Liver (tissue), 9 donors: ENCODE data around the gene ALKBH5. TPM values are rescaled to one million over a fixed set of nuclear protein-coding genes. Genes with fewer than 3 reads are reported as not detected.

Experiments used
- DNase-seq: peaks from one replicate; pipeline ENCODE4 v3.0.0-alpha.2; 2017; ENCODE audit warnings: low spot score
- H3K27ac ChIP-seq, 2 donors: one replicate each; pipeline ENCODE4 v1.7.0; 2013; ENCODE audit warnings: inconsistent platforms in 2 of 2, low read length in 2 of 2, control low read depth in 1 of 2, low read depth in 1 of 2, mild to moderate bottlenecking in 1 of 2
- H3K27me3 ChIP-seq, 4 donors: one replicate each; pipeline versions ENCODE4 v1.6.1 to v1.7.0; 2013; ENCODE audit warnings: low read length in 3 of 4, inconsistent platforms in 1 of 4, mild to moderate bottlenecking in 1 of 4, moderate library complexity in 1 of 4; ENCODE audit not compliant: control insufficient read depth in 4 of 4, insufficient read depth in 4 of 4
- H3K36me3 ChIP-seq, 4 donors: one replicate each; pipeline versions ENCODE4 v1.6.1 to v1.7.0; 2013; ENCODE audit warnings: low read length in 3 of 4, mild to moderate bottlenecking in 3 of 4, low read depth in 1 of 4, moderate library complexity in 1 of 4; ENCODE audit not compliant: control insufficient read depth in 4 of 4, insufficient read depth in 3 of 4
- H3K4me1 ChIP-seq, 4 donors: one replicate each; pipeline versions ENCODE4 v1.6.1 to v1.7.0; 2013; ENCODE audit warnings: low read length in 3 of 4, mild to moderate bottlenecking in 3 of 4, moderate library complexity in 1 of 4; ENCODE audit not compliant: control insufficient read depth in 4 of 4, insufficient read depth in 4 of 4
- H3K4me3 ChIP-seq, 3 donors: one replicate each; pipeline versions ENCODE4 v1.6.1 to v1.7.0; 2013; ENCODE audit warnings: low read length in 3 of 3, control low read depth in 1 of 3, low read depth in 1 of 3, mild to moderate bottlenecking in 1 of 3
- H3K9ac ChIP-seq, 2 donors: one replicate each; pipeline ENCODE4 v1.7.0; 2013; ENCODE audit warnings: low read length in 2 of 2, mild to moderate bottlenecking in 2 of 2, moderate library complexity in 2 of 2, control low read depth in 1 of 2, low read depth in 1 of 2
- H3K9me3 ChIP-seq, 4 donors: one replicate each; pipeline versions ENCODE4 v1.6.1 to v1.7.0; 2013; ENCODE audit warnings: low read length in 3 of 4; ENCODE audit not compliant: control insufficient read depth in 4 of 4
- EGR1 ChIP-seq, 2 donors: IDR thresholded peaks; 2 replicates each; pipeline ENCODE4 v1.6.1; 2016 to 2018; ENCODE audit warnings: antibody characterized with exemption in 2 of 2, low read depth in 2 of 2
- FOXA1 ChIP-seq: IDR thresholded peaks from 2 replicates; pipeline ENCODE4 v1.6.1; 2016; ENCODE audit warnings: antibody characterized with exemption
- FOXA2 ChIP-seq: IDR thresholded peaks from 2 replicates; pipeline ENCODE4 v1.6.1; 2016; ENCODE audit warnings: antibody characterized with exemption
- GABPA ChIP-seq, 2 donors: IDR thresholded peaks in 1 of 2; conservative IDR thresholded peaks in 1 of 2; 2 replicates each; pipeline ENCODE4 v1.6.1; 2016; ENCODE audit warnings: antibody characterized with exemption in 2 of 2, mild to moderate bottlenecking in 1 of 2, moderate library complexity in 1 of 2
- HNF4A ChIP-seq, 2 donors: conservative IDR thresholded peaks; 2 replicates each; pipeline ENCODE4 v1.6.1; 2016; ENCODE audit warnings: antibody characterized with exemption in 2 of 2, mild to moderate bottlenecking in 2 of 2
- HNF4G ChIP-seq: IDR thresholded peaks from 2 replicates; pipeline ENCODE4 v1.6.1; 2016; ENCODE audit warnings: antibody characterized with exemption
- JUND ChIP-seq, 2 donors: IDR thresholded peaks; 2 replicates each; pipeline ENCODE4 v1.6.1; 2016; ENCODE audit warnings: antibody characterized with exemption in 2 of 2
- NR2F2 ChIP-seq: IDR thresholded peaks from 2 replicates; pipeline ENCODE4 v1.6.1; 2016; ENCODE audit warnings: antibody characterized with exemption
- RAD21 ChIP-seq, 2 donors: IDR thresholded peaks; 2 replicates each; pipeline ENCODE4 v1.6.1; 2016; ENCODE audit warnings: antibody characterized with exemption in 2 of 2, mild to moderate bottlenecking in 2 of 2
- RXRA ChIP-seq, 2 donors: IDR thresholded peaks; 2 replicates each; pipeline ENCODE4 v1.6.1; 2017 to 2018; ENCODE audit warnings: antibody characterized with exemption in 2 of 2, mild to moderate bottlenecking in 1 of 2
- SP1 ChIP-seq: IDR thresholded peaks from 2 replicates; pipeline ENCODE4 v1.6.1; 2018; ENCODE audit warnings: antibody characterized with exemption, mild to moderate bottlenecking
- YY1 ChIP-seq: IDR thresholded peaks from 2 replicates; pipeline ENCODE4 v1.6.1; 2016; ENCODE audit warnings: antibody characterized with exemption, mild to moderate bottlenecking
- WGBS: extraction: QIAGEN DNeasy Blood & Tissue Kit; methylation state at CpG from one replicate; pipeline ENCODE4 v1.1.7; 2013; 5-methylcytosine and 5-hydroxymethylcytosine counted together
- polyA plus RNA-seq, 2 donors: library from polyadenylated mRNA; stranded (reverse) in 1 of 2; unstranded in 1 of 2; fragments of 200-250 nt in 1 of 2; fragments of >200 nt in 1 of 2; fragmentation: Nextera tagmentation in 1 of 2; extraction: Ambion mirVana in 1 of 2; gene quantifications; one replicate each; pipeline versions ENCODE4 v1.2.1 to v1.2.3, GENCODE V29; 2013 to 2015
- total RNA-seq, 2 donors: library from RNA; depleted of rRNA; stranded (reverse); fragments of >200 nt; gene quantifications; one replicate each; pipeline ENCODE4 v1.2.3, GENCODE V29; 2014
- TF ChIP-seq, protein P1 (sequence below): IDR thresholded peaks from 2 replicates; pipeline ENCODE4 v1.6.1; 2016; ENCODE audit warnings: antibody characterized with exemption
- TF ChIP-seq, protein P2 (sequence below): IDR thresholded peaks from 2 replicates; pipeline ENCODE4 v1.6.1; 2016; ENCODE audit warnings: antibody characterized with exemption, mild to moderate bottlenecking
- TF ChIP-seq, protein P3 (sequence below): IDR thresholded peaks from 2 replicates; pipeline ENCODE4 v1.6.1; 2016; ENCODE audit warnings: antibody characterized with exemption
- TF ChIP-seq, protein P4 (sequence below): IDR thresholded peaks from 2 replicates; pipeline ENCODE4 v1.6.1; 2016; ENCODE audit warnings: antibody characterized with exemption
- TF ChIP-seq, protein P5 (sequence below): fragments of 150-350 bp; IDR thresholded peaks from 2 replicates; pipeline ENCODE4 v1.5.1; 2017; ENCODE audit warnings: improper control_type of control experiment, low read depth, low read length; ENCODE audit not compliant: missing input control
- donor health status: healthy.
- donor health status: healthy.
- donor health status: healthy.
- donor health status: healthy.
- donor health status: healthy.

Gene ALKBH5
- total and polyA plus RNA-seq, 4 donors: 30.5 to 67.8 (median 46.3) TPM

DNA sequence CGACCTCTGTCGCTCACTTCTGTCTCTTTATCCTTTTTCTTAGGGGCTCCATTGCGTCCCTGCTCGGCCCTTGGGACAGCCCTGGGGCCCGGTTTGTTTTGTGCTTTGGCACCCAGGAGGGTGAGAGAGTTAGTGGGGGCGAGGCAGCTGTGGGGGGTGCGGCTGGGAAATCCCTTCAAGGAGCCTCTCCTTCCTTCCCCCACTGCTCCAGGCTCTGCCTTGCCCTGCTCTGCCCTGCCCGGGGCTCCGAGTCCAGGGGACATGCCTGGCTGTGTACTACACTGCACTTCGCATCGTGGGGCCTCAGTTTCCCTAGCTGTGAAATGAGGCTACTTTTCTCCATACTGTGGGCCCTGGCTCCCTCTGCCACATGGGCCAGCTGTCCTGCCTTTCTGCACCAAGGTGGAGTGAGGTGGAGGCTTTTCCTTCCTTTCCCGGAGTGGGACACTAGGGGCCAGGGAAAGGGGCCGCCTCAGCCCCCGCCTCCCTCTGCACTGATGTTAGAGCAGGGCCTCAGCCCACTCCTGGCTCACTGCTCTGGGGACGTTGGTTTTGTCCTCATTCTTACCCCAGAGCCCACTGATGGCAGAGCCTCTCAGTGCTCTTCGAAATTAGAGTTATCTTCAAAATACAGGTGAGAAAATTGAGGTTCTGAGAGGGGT, 42.8 kb downstream of the ALKBH5 start:
- no peak for DNase-seq
- TF ChIP-seq FOXA1: no peak
- H3K9ac ChIP-seq: no peak overlapping the region
- H3K4me1 ChIP-seq: peaks cover 0 to 15% (median 6%) of the 10 kb centered on the region in 4 donors
- H3K36me3 ChIP-seq: no peaks in the 10 kb centered on the region
- peak overlapping the region; percentile 18 to 85 (median 43) for H3K4me3 ChIP-seq
- H3K27me3 ChIP-seq: no peaks in the 10 kb centered on the region
- no peaks in the 10 kb centered on the region for H3K9me3 ChIP-seq
- no peak overlapping the region for H3K27ac ChIP-seq
- 57% methylated on average over 16 of the region's 16 CpGs for WGBS

DNA sequence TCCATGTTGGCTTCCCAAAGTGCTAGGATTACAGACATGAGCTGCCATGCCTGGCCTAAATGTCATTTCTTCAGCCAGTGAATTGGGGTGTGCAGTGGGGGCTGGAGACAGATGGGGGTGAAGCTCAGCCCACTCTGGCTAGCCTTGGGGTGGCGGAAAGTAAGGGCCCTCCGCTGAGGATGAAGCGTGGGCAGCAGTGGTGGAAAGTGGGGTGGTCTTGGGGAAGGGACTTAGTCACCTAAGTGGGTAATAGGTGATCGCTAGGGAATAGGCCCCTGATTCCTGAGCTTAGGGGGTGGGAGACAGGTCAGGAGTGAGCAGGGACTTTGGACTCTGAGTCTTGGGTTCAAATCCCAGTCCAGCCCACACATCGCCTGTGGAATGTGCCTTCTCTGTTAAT, 44.0 kb downstream of the ALKBH5 start:
- Histone ChIP-seq H3K27ac (no peak overlapping the region), H3K36me3 (no peaks in the 10 kb centered on the region), H3K27me3 (no peaks in the 10 kb centered on the region), H3K9me3 (no peaks in the 10 kb centered on the region), H3K4me3 (no peak overlapping the region), H3K4me1 (peaks cover 0 to 15% (median 6%) of the 10 kb centered on the region in 4 donors), H3K9ac (no peak overlapping the region)
- no peak for DNase-seq
- 97% methylated on average over 5 of the region's 5 CpGs for WGBS
- TF ChIP-seq JUND (IDR thresholded peaks at IDR 0.05): no peak
- TF ChIP-seq GABPA (IDR thresholded peaks at IDR 0.05 in 1 of 2, conservative IDR thresholded peaks at IDR 0.05 in 1 of 2): no peak
- TF ChIP-seq, protein P1, sequence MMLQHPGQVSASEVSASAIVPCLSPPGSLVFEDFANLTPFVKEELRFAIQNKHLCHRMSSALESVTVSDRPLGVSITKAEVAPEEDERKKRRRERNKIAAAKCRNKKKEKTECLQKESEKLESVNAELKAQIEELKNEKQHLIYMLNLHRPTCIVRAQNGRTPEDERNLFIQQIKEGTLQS: no peak
- TF ChIP-seq HNF4G: no peak
- no peak for TF ChIP-seq HNF4A (conservative IDR thresholded peaks at IDR 0.05)
- no peak for TF ChIP-seq NR2F2
- no peak for TF ChIP-seq RAD21 (IDR thresholded peaks at IDR 0.05)
- no peak for TF ChIP-seq EGR1 (IDR thresholded peaks at IDR 0.05; ENCODE audit: low read depth in 2 of 2)
- no peak for TF ChIP-seq RXRA (IDR thresholded peaks at IDR 0.05)
- no peak for TF ChIP-seq YY1
- TF ChIP-seq FOXA1: no peak
- TF ChIP-seq, protein P2, sequence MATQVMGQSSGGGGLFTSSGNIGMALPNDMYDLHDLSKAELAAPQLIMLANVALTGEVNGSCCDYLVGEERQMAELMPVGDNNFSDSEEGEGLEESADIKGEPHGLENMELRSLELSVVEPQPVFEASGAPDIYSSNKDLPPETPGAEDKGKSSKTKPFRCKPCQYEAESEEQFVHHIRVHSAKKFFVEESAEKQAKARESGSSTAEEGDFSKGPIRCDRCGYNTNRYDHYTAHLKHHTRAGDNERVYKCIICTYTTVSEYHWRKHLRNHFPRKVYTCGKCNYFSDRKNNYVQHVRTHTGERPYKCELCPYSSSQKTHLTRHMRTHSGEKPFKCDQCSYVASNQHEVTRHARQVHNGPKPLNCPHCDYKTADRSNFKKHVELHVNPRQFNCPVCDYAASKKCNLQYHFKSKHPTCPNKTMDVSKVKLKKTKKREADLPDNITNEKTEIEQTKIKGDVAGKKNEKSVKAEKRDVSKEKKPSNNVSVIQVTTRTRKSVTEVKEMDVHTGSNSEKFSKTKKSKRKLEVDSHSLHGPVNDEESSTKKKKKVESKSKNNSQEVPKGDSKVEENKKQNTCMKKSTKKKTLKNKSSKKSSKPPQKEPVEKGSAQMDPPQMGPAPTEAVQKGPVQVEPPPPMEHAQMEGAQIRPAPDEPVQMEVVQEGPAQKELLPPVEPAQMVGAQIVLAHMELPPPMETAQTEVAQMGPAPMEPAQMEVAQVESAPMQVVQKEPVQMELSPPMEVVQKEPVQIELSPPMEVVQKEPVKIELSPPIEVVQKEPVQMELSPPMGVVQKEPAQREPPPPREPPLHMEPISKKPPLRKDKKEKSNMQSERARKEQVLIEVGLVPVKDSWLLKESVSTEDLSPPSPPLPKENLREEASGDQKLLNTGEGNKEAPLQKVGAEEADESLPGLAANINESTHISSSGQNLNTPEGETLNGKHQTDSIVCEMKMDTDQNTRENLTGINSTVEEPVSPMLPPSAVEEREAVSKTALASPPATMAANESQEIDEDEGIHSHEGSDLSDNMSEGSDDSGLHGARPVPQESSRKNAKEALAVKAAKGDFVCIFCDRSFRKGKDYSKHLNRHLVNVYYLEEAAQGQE: no peak
- TF ChIP-seq, protein P3, sequence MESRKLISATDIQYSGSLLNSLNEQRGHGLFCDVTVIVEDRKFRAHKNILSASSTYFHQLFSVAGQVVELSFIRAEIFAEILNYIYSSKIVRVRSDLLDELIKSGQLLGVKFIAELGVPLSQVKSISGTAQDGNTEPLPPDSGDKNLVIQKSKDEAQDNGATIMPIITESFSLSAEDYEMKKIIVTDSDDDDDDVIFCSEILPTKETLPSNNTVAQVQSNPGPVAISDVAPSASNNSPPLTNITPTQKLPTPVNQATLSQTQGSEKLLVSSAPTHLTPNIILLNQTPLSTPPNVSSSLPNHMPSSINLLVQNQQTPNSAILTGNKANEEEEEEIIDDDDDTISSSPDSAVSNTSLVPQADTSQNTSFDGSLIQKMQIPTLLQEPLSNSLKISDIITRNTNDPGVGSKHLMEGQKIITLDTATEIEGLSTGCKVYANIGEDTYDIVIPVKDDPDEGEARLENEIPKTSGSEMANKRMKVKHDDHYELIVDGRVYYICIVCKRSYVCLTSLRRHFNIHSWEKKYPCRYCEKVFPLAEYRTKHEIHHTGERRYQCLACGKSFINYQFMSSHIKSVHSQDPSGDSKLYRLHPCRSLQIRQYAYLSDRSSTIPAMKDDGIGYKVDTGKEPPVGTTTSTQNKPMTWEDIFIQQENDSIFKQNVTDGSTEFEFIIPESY: no peak
- TF ChIP-seq, protein P4, sequence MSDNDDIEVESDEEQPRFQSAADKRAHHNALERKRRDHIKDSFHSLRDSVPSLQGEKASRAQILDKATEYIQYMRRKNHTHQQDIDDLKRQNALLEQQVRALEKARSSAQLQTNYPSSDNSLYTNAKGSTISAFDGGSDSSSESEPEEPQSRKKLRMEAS: no peak
- TF ChIP-seq SP1: no peak
- TF ChIP-seq, protein P5, sequence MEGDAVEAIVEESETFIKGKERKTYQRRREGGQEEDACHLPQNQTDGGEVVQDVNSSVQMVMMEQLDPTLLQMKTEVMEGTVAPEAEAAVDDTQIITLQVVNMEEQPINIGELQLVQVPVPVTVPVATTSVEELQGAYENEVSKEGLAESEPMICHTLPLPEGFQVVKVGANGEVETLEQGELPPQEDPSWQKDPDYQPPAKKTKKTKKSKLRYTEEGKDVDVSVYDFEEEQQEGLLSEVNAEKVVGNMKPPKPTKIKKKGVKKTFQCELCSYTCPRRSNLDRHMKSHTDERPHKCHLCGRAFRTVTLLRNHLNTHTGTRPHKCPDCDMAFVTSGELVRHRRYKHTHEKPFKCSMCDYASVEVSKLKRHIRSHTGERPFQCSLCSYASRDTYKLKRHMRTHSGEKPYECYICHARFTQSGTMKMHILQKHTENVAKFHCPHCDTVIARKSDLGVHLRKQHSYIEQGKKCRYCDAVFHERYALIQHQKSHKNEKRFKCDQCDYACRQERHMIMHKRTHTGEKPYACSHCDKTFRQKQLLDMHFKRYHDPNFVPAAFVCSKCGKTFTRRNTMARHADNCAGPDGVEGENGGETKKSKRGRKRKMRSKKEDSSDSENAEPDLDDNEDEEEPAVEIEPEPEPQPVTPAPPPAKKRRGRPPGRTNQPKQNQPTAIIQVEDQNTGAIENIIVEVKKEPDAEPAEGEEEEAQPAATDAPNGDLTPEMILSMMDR: no peak
- no peak for TF ChIP-seq FOXA2
